ENCODE data around the gene TRPV4. TPM values are rescaled to one million over a fixed set of nuclear protein-coding genes. Genes with fewer than 3 reads are reported as not detected.

Gene TRPV4
- total and polyA plus RNA-seq, 9 of the 15 experiments (the other 6 are each of a cell fraction or from before 2014, with no cell fraction given): 0.13 TPM; not detected in 8

GRCh38 chr12:109876406-109876805, 43.2 kb upstream of the TRPV4 start:
- no peaks in the 10 kb centered on the region for H3K9me3 ChIP-seq (replicated peaks; ENCODE audit: control insufficient read depth, insufficient read depth, low read depth, low read length)
- no peak for ATAC-seq
- no peaks in the 10 kb centered on the region; the same call in 1 of the 2 replicates for H4K20me1 ChIP-seq (replicated peaks; ENCODE audit: control insufficient read depth, insufficient read depth, low read length)
- no peaks in the 10 kb centered on the region for H3K36me3 ChIP-seq (ENCODE audit: control insufficient read depth, insufficient read depth, low read length)
- H3K4me2 ChIP-seq (ENCODE audit: insufficient read depth, low read length): no peak overlapping the region
- H3K27me3 ChIP-seq (ENCODE audit: control insufficient read depth in 2 of 2, insufficient read depth in 2 of 2, low read length in 2 of 2): peaks cover 25 to 44% of the 10 kb centered on the region in 2 experiments
- peaks cover 5 to 18% of the 10 kb centered on the region in 2 experiments; a peak in 4 of 5 replicates for H3K4me1 ChIP-seq (replicated peaks in 1 of 2; ENCODE audit: control insufficient read depth in 2 of 2, insufficient read depth in 2 of 2, low read length in 2 of 2)
- no peak overlapping the region for H3K4me3 ChIP-seq
- no peak for TF ChIP-seq ID3 (CRISPR knock-in tag; IDR thresholded peaks at IDR 0.05)
- no peak for TF ChIP-seq ID3 (tag; IDR thresholded peaks at IDR 0.05)
- peak; percentile 38 for TF ChIP-seq ARHGAP35 (IDR thresholded peaks at IDR 0.05; ENCODE audit: partially characterized antibody)
- TF ChIP-seq MTA1 (IDR thresholded peaks at IDR 0.05; ENCODE audit: borderline replicate concordance): peak; percentile 31; the same call in 1 of the 2 replicates
- no peak for TF ChIP-seq SREBF1 (IDR thresholded peaks at IDR 0.05; ENCODE audit: borderline replicate concordance, low read depth, low read length)
- TF ChIP-seq GABPB2 (CRISPR knock-in tag; conservative IDR thresholded peaks at IDR 0.05): no peak
- peak; percentile 93 for TF ChIP-seq ZNF512 (tag; IDR thresholded peaks at IDR 0.05)
- no peak for TF ChIP-seq TGIF2 (CRISPR knock-in tag; IDR thresholded peaks at IDR 0.05)
- TF ChIP-seq THAP7 (CRISPR knock-in tag; IDR thresholded peaks at IDR 0.05): no peak
- no peak for TF ChIP-seq RAD21 (CRISPR knock-in tag; conservative IDR thresholded peaks at IDR 0.05 in 1 of 2, IDR thresholded peaks at IDR 0.05 in 1 of 2)
- no peak for TF ChIP-seq ZNF277 (CRISPR knock-in tag; IDR thresholded peaks at IDR 0.05; ENCODE audit: borderline replicate concordance)
- TF ChIP-seq ZNF316 (IDR thresholded peaks at IDR 0.05): no peak
- no peaks in the 10 kb centered on the region for H3K79me2 ChIP-seq (ENCODE audit: control insufficient read depth, insufficient read depth, low read length)
- CTCF ChIA-PET (ENCODE audit: low intra/inter-chr PET ratio): no interaction called here
- no TSS peak for BruUV-seq (replicated peaks)
- H3K27ac ChIP-seq (ENCODE audit: extremely low read depth, low read depth, low read length): no peak overlapping the region
- H2AFZ ChIP-seq (ENCODE audit: low read depth, low read length): no peak overlapping the region
- no peak overlapping the region for H3K9ac ChIP-seq (ENCODE audit: insufficient read depth in 1 of 2, low read depth in 2 of 2, low read length in 2 of 2)
- FAIRE-seq: no peak
- POLR2A ChIA-PET: interaction anchor here (1.4 to 1.5 kb wide), 2 partner anchors 22 to 29 kb away, joined by 3 to 4 read pairs; no protein-coding TSS in a partner anchor
- H3K9me1 ChIP-seq (ENCODE audit: control insufficient read depth, insufficient read depth, low read length): no peaks in the 10 kb centered on the region
- in situ Hi-C loops (cut with MboI): no loop called here
- no peak for DNase-seq (ENCODE audit: extremely low read depth in 1 of 4, low spot score in 3 of 4)
- intact Hi-C loops (cut with micrococcal nuclease): loop anchor here (5.0 kb wide), 1 partner anchor 69 kb away; no protein-coding TSS in a partner anchor
